Smooth muscle cell (in vitro differentiated cells): Measurements from ENCODE around the gene GPSM3. TPM values are rescaled to one million over a fixed set of nuclear protein-coding genes. Genes with fewer than 3 reads are reported as not detected.

Experiments
- DNase-seq: peaks from one replicate; lab custom pipeline; 2025; ENCODE audit not compliant: unreplicated experiment; lab: John Stamatoyannopoulos, UW
- H2AFZ ChIP-seq: fragments of 200-600 bp; sonication (generic); 2 replicates; pipeline ENCODE4 v1.6.0; 2016; ENCODE audit warnings: antibody characterized with exemption, low read depth, mild to moderate bottlenecking
- H3F3A ChIP-seq: fragments of 200-600 bp; sonication (generic); 2 replicates; pipeline ENCODE4 v1.6.0; 2017; ENCODE audit warnings: antibody characterized with exemption, low read depth
- H3K27ac ChIP-seq: fragments of 200-600 bp; sonication (generic); 2 replicates; pipeline ENCODE4 v1.5.1; 2016; ENCODE audit warnings: low read depth, mild to moderate bottlenecking
- H3K27me3 ChIP-seq: fragments of 200-600 bp; sonication (generic); 2 replicates; pipeline ENCODE4 v1.6.1; 2016; ENCODE audit warnings: low read depth, mild to moderate bottlenecking
- H3K36me3 ChIP-seq: fragments of 200-600 bp; sonication (generic); 2 replicates; pipeline ENCODE4 v1.5.1; 2016; ENCODE audit warnings: low read depth
- H3K4me1 ChIP-seq: fragments of 200-600 bp; sonication (generic); 2 replicates; pipeline ENCODE4 v1.5.1; 2016; ENCODE audit warnings: low read depth
- H3K4me2 ChIP-seq: fragments of 200-600 bp; sonication (generic); 2 replicates; pipeline ENCODE4 v1.6.0; 2016; ENCODE audit warnings: mild to moderate bottlenecking
- H3K4me3 ChIP-seq: fragments of 200-600 bp; sonication (generic); 2 replicates; pipeline ENCODE4 v1.5.1; 2016; ENCODE audit warnings: mild to moderate bottlenecking
- H3K79me2 ChIP-seq: fragments of 200-600 bp; sonication (generic); 2 replicates; pipeline ENCODE4 v1.6.0; 2016; ENCODE audit warnings: low read depth, mild to moderate bottlenecking
- H3K9ac ChIP-seq: fragments of 200-600 bp; sonication (generic); 2 replicates; pipeline ENCODE4 v1.6.0; 2016; ENCODE audit warnings: low read depth
- H3K9me3 ChIP-seq: fragments of 200-600 bp; sonication (generic); replicated peaks from 2 replicates; pipeline ENCODE4 v1.5.1; 2016; ENCODE audit warnings: low read depth
- H4K20me1 ChIP-seq: fragments of 200-600 bp; sonication (generic); 2 replicates; pipeline ENCODE4 v1.6.0; 2016; ENCODE audit warnings: low read depth
- CTCF ChIP-seq: fragments of 200-600 bp; sonication (generic); IDR thresholded peaks from 2 replicates; pipeline ENCODE4 v1.5.1; 2017; ENCODE audit warnings: borderline replicate concordance, mild to moderate bottlenecking, antibody characterized with exemption; ENCODE audit not compliant: insufficient read depth, poor library complexity, severe bottlenecking
- WGBS: methylation state at CpG from one replicate; pipeline ENCODE4 v1.1.7; 2016; ENCODE audit warnings: low lambda C conversion rate; 5-methylcytosine and 5-hydroxymethylcytosine counted together
- polyA plus RNA-seq: library from polyadenylated mRNA; unstranded; fragments of >200 nt; fragmentation: Nextera tagmentation; extraction: Ambion mirVana; gene quantifications from 2 replicates; pipeline ENCODE4 v1.2.1, GENCODE V29; 2016
- total RNA-seq: library from RNA; depleted of rRNA; stranded (reverse); fragments of >200 nt; gene quantifications from 2 replicates; pipeline ENCODE4 v1.2.3, GENCODE V29; 2014

GPSM3 gene
- total and polyA plus RNA-seq, 2 experiments from 2014 or later = 5.3 to 15.6 TPM

- WGBS = 15% methylated on average over 33 of the region's 34 CpGs
- Histone ChIP-seq H3K27ac (peak overlapping the region; percentile 91), H3K4me1 (peaks cover 18% of the 10 kb centered on the region), H3K36me3 (no peaks in the 10 kb centered on the region), H3K4me2 (peak overlapping the region; percentile 90), H3K79me2 (peaks cover 10% of the 10 kb centered on the region), H3K4me3 (peak overlapping the region; percentile 85), H3K9ac (peak overlapping the region; percentile 87), H4K20me1 (no peaks in the 10 kb centered on the region), H3K27me3 (peaks cover 18% of the 10 kb centered on the region), H3F3A (no peaks in the 10 kb centered on the region), H2AFZ (peak overlapping the region; percentile 82), H3K9me3 (no peaks in the 10 kb centered on the region)
- DNase-seq = peak; percentile 52
- peak; percentile 33 for TF ChIP-seq CTCF
These were observed 37.8 kb downstream of the GPSM3 start for GRCh38 chr6:32154514-32155161.

- peak within 1 kb of the TSS; percentile 87 for H3K9ac ChIP-seq
- H3K27me3 ChIP-seq = peaks cover 26% of the 10 kb centered on the region
- no peaks in the 10 kb centered on the region for H3K9me3 ChIP-seq
- H4K20me1 ChIP-seq = no peaks in the 10 kb centered on the region
- peak within 1 kb of the TSS; percentile 82 for H2AFZ ChIP-seq
- TF ChIP-seq CTCF = no peak
- peak; percentile 73 for DNase-seq
- H3K79me2 ChIP-seq = peaks cover 10% of the 10 kb centered on the region
- H3K27ac ChIP-seq = peak within 1 kb of the TSS; percentile 91
- H3F3A ChIP-seq = no peaks in the 10 kb centered on the region
- WGBS = under 1% methylated on average over 50 of the region's 52 CpGs
- H3K4me3 ChIP-seq = peak within 1 kb of the TSS; percentile 85
- no peaks in the 10 kb centered on the region for H3K36me3 ChIP-seq
- H3K4me2 ChIP-seq = peak within 1 kb of the TSS; percentile 90
- H3K4me1 ChIP-seq = peaks cover 18% of the 10 kb centered on the region
These were observed 38.6 kb downstream of the GPSM3 start, which contains the start of gene PPT2 for GRCh38 chr6:32153564-32154513. TSS of gene PPT2 (plus strand) at chr6:32154141. CDS start at chr6:32154595, 454 bp downstream.

- peak overlapping the region; percentile 87 for H3K9ac ChIP-seq
- TF ChIP-seq CTCF = no peak
- peak overlapping the region; percentile 90 for H3K4me2 ChIP-seq
- H2AFZ ChIP-seq = peak overlapping the region; percentile 20
- H3K27me3 ChIP-seq = peaks cover 26% of the 10 kb centered on the region
- H3K9me3 ChIP-seq = no peaks in the 10 kb centered on the region
- 5% methylated on average over 35 of the region's 35 CpGs for WGBS
- DNase-seq = peak; percentile 27
- peak overlapping the region; percentile 85 for H3K4me3 ChIP-seq
- H3K27ac ChIP-seq = peak overlapping the region; percentile 91
- peaks cover 10% of the 10 kb centered on the region for H3K79me2 ChIP-seq
- no peaks in the 10 kb centered on the region for H4K20me1 ChIP-seq
- H3F3A ChIP-seq = no peaks in the 10 kb centered on the region
- no peaks in the 10 kb centered on the region for H3K36me3 ChIP-seq
- peaks cover 18% of the 10 kb centered on the region for H3K4me1 ChIP-seq
These were observed 39.5 kb downstream of the GPSM3 start for GRCh38 chr6:32152769-32153563.
